Mesendoderm (in vitro differentiated cells): ENCODE results near the gene PEX16.

Source experiments
- DNase-seq: peaks from one replicate; pipeline ENCODE4 v3.0.0; 2013
- H2AK5ac ChIP-seq: 2 replicates; pipeline ENCODE4 v1.6.1; 2013; ENCODE audit warnings: low read length, inconsistent platforms
- H2BK120ac ChIP-seq: 2 replicates; pipeline ENCODE4 v1.6.1; 2013; ENCODE audit warnings: low read depth, mild to moderate bottlenecking, low read length, moderate library complexity, mixed read lengths
- H2BK15ac ChIP-seq: replicated peaks from 2 replicates; pipeline ENCODE4 v1.6.1; 2013; ENCODE audit warnings: low read depth, mild to moderate bottlenecking, moderate library complexity
- H2BK5ac ChIP-seq: 2 replicates; pipeline ENCODE4 v1.6.1; 2013; ENCODE audit warnings: low read length, inconsistent platforms
- H3K18ac ChIP-seq: 2 replicates; pipeline ENCODE4 v1.6.1; 2013; ENCODE audit warnings: mild to moderate bottlenecking, low read length, mixed read lengths
- H3K23ac ChIP-seq: one replicate; pipeline ENCODE4 v1.6.1; 2013; ENCODE audit warnings: low read length
- H3K27ac ChIP-seq: 2 replicates; pipeline ENCODE4 v1.5.1; 2013; ENCODE audit warnings: low read depth, mild to moderate bottlenecking, inconsistent platforms, low read length, moderate library complexity
- H3K27me3 ChIP-seq: 2 replicates; pipeline ENCODE4 v1.6.1; 2013; ENCODE audit warnings: low read length, control low read depth, mild to moderate bottlenecking, inconsistent platforms; ENCODE audit not compliant: insufficient read depth, poor library complexity
- H3K36me3 ChIP-seq: 2 replicates; pipeline ENCODE4 v1.6.1; 2013; ENCODE audit warnings: low read length, inconsistent platforms; ENCODE audit not compliant: control insufficient read depth, insufficient read depth
- H3K4ac ChIP-seq: one replicate; pipeline ENCODE4 v1.6.1; 2013; ENCODE audit warnings: low read depth, mild to moderate bottlenecking, low read length, moderate library complexity
- H3K4me1 ChIP-seq: 2 replicates; pipeline ENCODE4 v1.6.1; 2013; ENCODE audit warnings: low read depth, low read length, inconsistent platforms; ENCODE audit not compliant: control insufficient read depth
- H3K4me2 ChIP-seq: 2 replicates; pipeline ENCODE4 v1.6.1; 2013; ENCODE audit warnings: low read length
- H3K4me3 ChIP-seq: 2 replicates; pipeline ENCODE4 v1.5.1; 2013; ENCODE audit warnings: mild to moderate bottlenecking, low read length
- H3K56ac ChIP-seq: one replicate; pipeline ENCODE4 v1.6.1; 2013; ENCODE audit warnings: low read length
- H3K79me1 ChIP-seq: 2 replicates; pipeline ENCODE4 v1.6.1; 2013; ENCODE audit warnings: low read length, inconsistent platforms
- H3K79me2 ChIP-seq: 2 replicates; pipeline ENCODE4 v1.6.1; 2013; ENCODE audit warnings: mild to moderate bottlenecking, low read length; ENCODE audit not compliant: control insufficient read depth, insufficient read depth
- H3K9ac ChIP-seq: 2 replicates; pipeline ENCODE4 v1.6.1; 2013; ENCODE audit warnings: low read length, inconsistent platforms
- H4K5ac ChIP-seq: one replicate; pipeline ENCODE4 v1.6.1; 2013; ENCODE audit warnings: low read length
- H4K8ac ChIP-seq: one replicate; pipeline ENCODE4 v1.6.1; 2013; ENCODE audit warnings: low read depth, mild to moderate bottlenecking, control low read depth, low read length, moderate library complexity
- whole genome bisulfite sequencing: extraction: QIAGEN DNeasy Blood & Tissue Kit; methylation state at CpG from one replicate; pipeline ENCODE4 v1.1.7; 2013; ENCODE audit warnings: low lambda C conversion rate, missing lambda C conversion rate; ENCODE audit not compliant: insufficient coverage; ENCODE audit errors: extremely low coverage; 5-methylcytosine and 5-hydroxymethylcytosine counted together

The PEX16 gene

DNA sequence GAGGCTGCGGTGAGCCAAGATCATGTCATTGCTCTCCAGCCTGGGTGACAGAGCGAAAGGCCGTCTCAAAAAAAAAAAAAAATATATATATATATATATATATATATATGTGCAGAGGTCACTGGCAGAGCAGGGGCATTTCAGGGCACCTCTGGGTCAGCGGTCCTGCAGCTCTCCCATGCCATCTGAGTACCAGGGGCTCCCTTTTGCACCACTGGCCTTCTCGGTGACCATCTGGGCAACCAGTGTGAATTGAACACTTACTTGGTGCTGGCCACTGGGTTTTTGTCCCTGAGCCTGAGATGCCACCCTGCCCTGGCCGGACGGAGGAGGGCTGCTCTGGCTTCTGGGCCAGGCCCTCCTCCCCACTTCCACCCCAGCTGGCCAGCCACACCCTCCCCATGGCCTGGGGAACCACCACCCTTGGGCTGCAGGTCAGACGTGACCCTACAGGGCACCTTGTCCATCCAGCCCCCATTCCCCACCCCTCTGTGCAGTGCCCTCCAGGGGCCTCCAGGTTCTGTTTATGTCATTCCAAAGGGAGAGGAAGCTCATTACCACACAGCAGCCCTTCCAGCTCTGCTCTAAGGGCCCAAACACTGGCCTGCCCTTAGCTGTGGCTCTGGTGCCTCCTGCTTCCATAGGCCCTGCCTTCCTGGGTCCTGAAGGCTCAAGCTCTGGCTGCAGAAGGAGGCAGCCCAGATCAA is 22.0 kb downstream of the PEX16 start:
- peaks cover 1% of the 10 kb centered on the region for H3K4me1 ChIP-seq
- no peak overlapping the region for H2BK5ac ChIP-seq
- no peak overlapping the region for H2AK5ac ChIP-seq
- H3K4ac ChIP-seq: no peak overlapping the region
- H3K4me3 ChIP-seq: no peak overlapping the region
- no peak overlapping the region for H3K23ac ChIP-seq
- no peak overlapping the region for H3K56ac ChIP-seq
- H2BK15ac ChIP-seq: no peak overlapping the region
- no peak overlapping the region for H3K27ac ChIP-seq
- no peak overlapping the region for H2BK120ac ChIP-seq
- DNase-seq: no peak
- WGBS: no CpG with 5 or more reads among the region's 8 CpGs
- H4K8ac ChIP-seq: no peak overlapping the region
- H3K36me3 ChIP-seq: no peaks in the 10 kb centered on the region
- H3K79me2 ChIP-seq: no peaks in the 10 kb centered on the region
- no peak overlapping the region for H3K4me2 ChIP-seq
- H3K27me3 ChIP-seq: no peaks in the 10 kb centered on the region
- H3K18ac ChIP-seq: no peak overlapping the region
- no peaks in the 10 kb centered on the region for H3K79me1 ChIP-seq
- H3K9ac ChIP-seq: no peak overlapping the region
- no peak overlapping the region for H4K5ac ChIP-seq

DNA sequence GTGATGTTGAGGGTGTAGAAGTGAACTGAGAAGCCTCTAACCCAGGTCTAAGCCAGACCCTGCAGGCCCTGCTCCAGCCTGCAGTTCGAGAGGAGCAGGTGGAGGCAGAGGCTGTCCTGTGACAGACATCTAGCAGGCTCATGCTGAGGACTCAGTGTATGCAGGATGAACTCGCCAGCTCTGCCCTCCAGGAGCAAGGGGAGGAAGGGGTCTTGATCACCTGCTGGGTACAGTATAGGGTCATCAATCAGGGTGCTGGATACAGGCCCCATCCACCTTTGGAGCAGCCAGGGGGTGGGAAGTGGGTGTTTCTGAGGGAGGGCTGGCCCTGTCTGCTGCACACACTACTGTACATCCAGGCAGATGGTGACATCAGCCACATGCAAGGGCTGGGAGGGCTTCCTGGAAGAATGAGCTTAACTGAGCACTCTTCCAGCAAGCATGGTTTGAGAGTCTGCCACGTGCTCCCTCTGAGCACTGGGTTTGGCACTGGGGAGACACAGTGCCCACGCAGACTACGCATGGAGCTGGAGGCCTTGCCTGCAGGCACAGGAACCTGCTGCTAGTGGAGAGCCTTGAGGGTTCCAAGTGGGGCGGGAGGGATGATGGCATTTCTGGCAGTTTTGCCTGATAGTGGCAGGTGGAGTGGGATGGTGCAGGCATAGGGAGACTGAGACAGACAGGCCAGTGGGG is 23.0 kb downstream of the PEX16 start:
- Histone ChIP-seq H3K27ac (no peak overlapping the region), H3K4me3 (no peak overlapping the region), H3K4ac (no peak overlapping the region), H3K4me1 (no peaks in the 10 kb centered on the region), H2BK5ac (no peak overlapping the region), H4K5ac (no peak overlapping the region), H3K4me2 (no peak overlapping the region), H2BK15ac (no peak overlapping the region), H3K56ac (no peak overlapping the region), H3K23ac (no peak overlapping the region), H3K9ac (no peak overlapping the region), H3K36me3 (no peaks in the 10 kb centered on the region), H3K18ac (no peak overlapping the region), H2BK120ac (no peak overlapping the region), H2AK5ac (no peak overlapping the region), H3K79me2 (no peaks in the 10 kb centered on the region), H4K8ac (no peak overlapping the region), H3K27me3 (no peaks in the 10 kb centered on the region), H3K79me1 (no peaks in the 10 kb centered on the region)
- no CpG with 5 or more reads among the region's 6 CpGs for WGBS
- DNase-seq: no peak

DNA sequence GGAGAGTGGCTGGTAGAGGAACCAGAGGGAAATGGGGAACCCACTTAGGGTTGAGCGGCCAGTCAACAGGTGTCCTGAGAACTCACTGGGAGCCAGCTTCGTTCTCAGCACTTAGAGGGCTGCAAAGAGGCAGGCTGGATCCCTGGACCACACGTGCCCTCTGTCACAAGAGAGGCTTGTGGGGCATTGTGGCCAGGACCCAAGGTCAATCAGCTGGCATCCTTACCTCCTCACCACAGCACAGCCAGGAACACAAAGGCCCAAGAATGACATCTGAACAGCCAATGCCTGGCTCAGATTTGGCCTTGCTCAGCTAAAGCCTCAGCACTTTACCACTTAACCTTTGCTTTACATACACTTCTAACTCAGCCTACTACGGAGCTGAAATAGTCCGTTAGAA is 24.8 kb downstream of the PEX16 start:
- Histone ChIP-seq H3K9ac (no peak overlapping the region), H4K8ac (no peak overlapping the region), H2BK5ac (no peak overlapping the region), H2BK120ac (no peak overlapping the region), H3K18ac (no peak overlapping the region), H3K56ac (no peak overlapping the region), H2AK5ac (no peak overlapping the region), H4K5ac (no peak overlapping the region), H3K23ac (no peak overlapping the region), H2BK15ac (no peak overlapping the region), H3K4ac (no peak overlapping the region), H3K4me2 (no peak overlapping the region), H3K4me1 (no peaks in the 10 kb centered on the region), H3K4me3 (no peak overlapping the region), H3K79me2 (no peaks in the 10 kb centered on the region), H3K27me3 (no peaks in the 10 kb centered on the region), H3K36me3 (no peaks in the 10 kb centered on the region), H3K79me1 (no peaks in the 10 kb centered on the region), H3K27ac (no peak overlapping the region)
- no CpG with 5 or more reads among the region's 5 CpGs for WGBS
- no peak for DNase-seq

DNA sequence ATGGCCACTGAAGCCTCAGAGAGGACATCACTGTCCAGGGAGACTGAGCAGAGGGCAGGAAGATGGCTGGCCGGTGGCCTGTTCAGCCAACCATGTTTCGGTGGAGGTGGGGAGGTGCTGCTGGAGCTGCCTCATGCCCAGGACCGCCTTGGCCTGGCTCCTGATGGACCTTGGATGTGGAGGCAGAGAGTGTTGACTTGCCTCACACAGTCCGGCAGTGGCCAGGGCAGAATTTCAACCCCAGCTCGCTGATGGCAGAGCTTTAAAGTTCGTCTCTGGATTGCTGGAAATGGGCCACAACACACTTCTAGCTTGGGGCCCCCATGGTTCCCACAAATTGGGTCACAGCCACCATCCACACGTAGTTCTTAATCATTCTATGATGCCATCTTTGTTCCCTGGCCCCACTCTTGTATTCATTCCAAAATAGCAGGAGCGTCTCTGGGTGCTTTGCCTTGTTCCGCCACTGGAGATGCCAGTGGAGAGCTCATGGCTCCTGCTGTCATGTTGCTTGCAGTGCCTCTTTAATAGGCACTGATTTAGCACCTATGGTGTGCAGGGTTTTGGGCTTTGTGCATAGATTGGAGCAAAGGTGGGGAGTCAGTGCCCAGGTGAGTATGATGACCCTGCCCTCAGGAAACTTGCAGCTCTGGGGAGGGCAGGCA is 26.7 kb downstream of the PEX16 start:
- Histone ChIP-seq H2BK120ac (no peak overlapping the region), H3K9ac (no peak overlapping the region), H3K18ac (no peak overlapping the region), H3K4me1 (no peaks in the 10 kb centered on the region), H3K4me2 (no peak overlapping the region), H3K4ac (no peak overlapping the region), H4K8ac (no peak overlapping the region), H3K79me1 (no peaks in the 10 kb centered on the region), H3K36me3 (no peaks in the 10 kb centered on the region), H3K27ac (no peak overlapping the region), H3K56ac (no peak overlapping the region), H2AK5ac (no peak overlapping the region), H2BK15ac (no peak overlapping the region), H2BK5ac (no peak overlapping the region), H3K4me3 (no peak overlapping the region), H3K79me2 (no peaks in the 10 kb centered on the region), H3K23ac (no peak overlapping the region), H4K5ac (no peak overlapping the region), H3K27me3 (no peaks in the 10 kb centered on the region)
- WGBS: no CpG with 5 or more reads among the region's 9 CpGs
- no peak for DNase-seq

DNA sequence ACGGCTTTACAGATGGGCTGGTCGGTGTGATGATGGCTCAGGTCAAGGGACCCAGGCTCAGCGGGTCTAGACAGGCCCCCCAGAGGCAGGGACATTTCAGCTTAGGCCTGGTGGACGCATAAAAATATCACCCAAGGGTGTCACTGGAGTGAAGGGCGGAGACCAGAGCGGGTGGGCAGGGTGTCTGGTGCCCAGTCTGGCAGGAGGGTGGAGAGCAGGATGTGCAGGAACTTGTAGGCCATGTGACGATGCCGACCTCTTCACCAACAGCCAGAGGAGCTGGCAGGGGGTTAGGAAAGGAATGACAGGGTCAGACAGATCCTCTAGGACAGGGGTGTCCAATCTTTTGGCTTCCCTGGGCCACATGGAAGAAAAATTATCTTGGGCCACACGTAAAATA is 27.7 kb downstream of the PEX16 start:
- DNase-seq: no peak
- Histone ChIP-seq H3K4me1 (no peaks in the 10 kb centered on the region), H2BK5ac (no peak overlapping the region), H3K79me2 (no peaks in the 10 kb centered on the region), H2AK5ac (no peak overlapping the region), H3K4me3 (no peak overlapping the region), H4K8ac (no peak overlapping the region), H3K79me1 (no peaks in the 10 kb centered on the region), H3K56ac (no peak overlapping the region), H3K4me2 (no peak overlapping the region), H3K36me3 (no peaks in the 10 kb centered on the region), H4K5ac (no peak overlapping the region), H3K27ac (no peak overlapping the region), H3K9ac (no peak overlapping the region), H2BK120ac (no peak overlapping the region), H3K4ac (no peak overlapping the region), H3K18ac (no peak overlapping the region), H2BK15ac (no peak overlapping the region), H3K23ac (no peak overlapping the region), H3K27me3 (no peaks in the 10 kb centered on the region)
- no CpG with 5 or more reads among the region's 9 CpGs for WGBS
